Neural progenitor cell (in vitro differentiated cells): ENCODE results near the gene OSBPL1A.

Experiments
- EZH2 ChIP-seq: fragments of 200-600 bp; sonication (generic); IDR thresholded peaks from 2 replicates; pipeline ENCODE4 v1.6.1; 2017; ENCODE audit warnings: antibody characterized with exemption, mild to moderate bottlenecking, moderate library complexity
- TF ChIP-seq, protein P1 (sequence below): fragments of 200-600 bp; sonication (generic); IDR thresholded peaks from 2 replicates; pipeline ENCODE4 v1.5.1; 2017; ENCODE audit warnings: antibody characterized with exemption, mild to moderate bottlenecking

DNA sequence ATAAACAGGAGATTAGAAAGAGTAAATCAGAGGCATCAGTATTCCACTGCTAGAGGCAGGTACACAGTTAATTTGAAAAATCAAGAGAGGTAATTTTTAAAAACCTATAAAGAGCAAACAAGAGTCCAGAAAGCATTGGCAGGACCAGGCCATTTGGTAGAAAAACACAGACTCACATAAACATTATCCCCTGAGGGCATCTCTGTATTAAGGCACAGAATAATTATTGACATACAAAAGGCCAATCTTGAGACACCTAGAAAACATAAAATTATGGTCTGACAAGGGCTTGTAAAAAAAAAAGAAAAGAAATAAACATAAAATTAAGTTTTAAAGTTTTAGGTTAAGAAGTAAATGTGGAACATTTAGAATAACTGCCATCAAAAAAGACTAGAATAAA lies 120.6 kb downstream of the OSBPL1A start:
- TF ChIP-seq, protein P1, sequence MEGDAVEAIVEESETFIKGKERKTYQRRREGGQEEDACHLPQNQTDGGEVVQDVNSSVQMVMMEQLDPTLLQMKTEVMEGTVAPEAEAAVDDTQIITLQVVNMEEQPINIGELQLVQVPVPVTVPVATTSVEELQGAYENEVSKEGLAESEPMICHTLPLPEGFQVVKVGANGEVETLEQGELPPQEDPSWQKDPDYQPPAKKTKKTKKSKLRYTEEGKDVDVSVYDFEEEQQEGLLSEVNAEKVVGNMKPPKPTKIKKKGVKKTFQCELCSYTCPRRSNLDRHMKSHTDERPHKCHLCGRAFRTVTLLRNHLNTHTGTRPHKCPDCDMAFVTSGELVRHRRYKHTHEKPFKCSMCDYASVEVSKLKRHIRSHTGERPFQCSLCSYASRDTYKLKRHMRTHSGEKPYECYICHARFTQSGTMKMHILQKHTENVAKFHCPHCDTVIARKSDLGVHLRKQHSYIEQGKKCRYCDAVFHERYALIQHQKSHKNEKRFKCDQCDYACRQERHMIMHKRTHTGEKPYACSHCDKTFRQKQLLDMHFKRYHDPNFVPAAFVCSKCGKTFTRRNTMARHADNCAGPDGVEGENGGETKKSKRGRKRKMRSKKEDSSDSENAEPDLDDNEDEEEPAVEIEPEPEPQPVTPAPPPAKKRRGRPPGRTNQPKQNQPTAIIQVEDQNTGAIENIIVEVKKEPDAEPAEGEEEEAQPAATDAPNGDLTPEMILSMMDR = no peak
- TF ChIP-seq EZH2 = no peak
